ENCODE data around the gene MYG1.

MYG1 gene

GRCh38 chr12:53265783-53266182, 33.7 kb upstream of the MYG1 start:
- no peaks in the 10 kb centered on the region for H3K36me3 ChIP-seq (ENCODE audit: control insufficient read depth in 5 of 5, insufficient read depth in 5 of 5, low read length in 5 of 5)
- peaks cover 0 to 17% (median 11%) of the 10 kb centered on the region in 5 donors for H3K4me1 ChIP-seq (ENCODE audit: control insufficient read depth in 5 of 5, insufficient read depth in 5 of 5, low read length in 5 of 5)

GRCh38 chr12:53267306-53267998, 32.0 kb upstream of the MYG1 start:
- no peaks in the 10 kb centered on the region for H3K9me3 ChIP-seq (ENCODE audit: control insufficient read depth in 5 of 5, low read length in 5 of 5)
- peak overlapping the region in 4 of 5 donors; percentile 58 to 84 (median 80) for H3K9ac ChIP-seq (ENCODE audit: low read length in 5 of 5)
- peak overlapping the region; percentile 46 for H3K27ac ChIP-seq (ENCODE audit: low read depth, low read length)
- peaks cover 0 to 2% (median 0%) of the 10 kb centered on the region in 5 donors for H3K27me3 ChIP-seq (ENCODE audit: control insufficient read depth in 5 of 5, insufficient read depth in 4 of 5, low read length in 5 of 5)
- peaks cover 0 to 17% (median 11%) of the 10 kb centered on the region in 5 donors for H3K4me1 ChIP-seq (ENCODE audit: control insufficient read depth in 5 of 5, insufficient read depth in 5 of 5, low read length in 5 of 5)
- peak overlapping the region; percentile 78 to 87 (median 81) for H3K4me3 ChIP-seq (ENCODE audit: low read depth in 1 of 5, low read length in 5 of 5)
- no peaks in the 10 kb centered on the region for H3K36me3 ChIP-seq (ENCODE audit: control insufficient read depth in 5 of 5, insufficient read depth in 5 of 5, low read length in 5 of 5)

More at GRCh38 chr12:53265783-53266182, 33.7 kb upstream of the MYG1 start:
- peaks cover 0 to 2% (median 0%) of the 10 kb centered on the region in 5 donors for H3K27me3 ChIP-seq (ENCODE audit: control insufficient read depth in 5 of 5, insufficient read depth in 4 of 5, low read length in 5 of 5)
- H3K9ac ChIP-seq (ENCODE audit: low read length in 5 of 5), result no peak overlapping the region
- no peak overlapping the region for H3K4me3 ChIP-seq (ENCODE audit: low read depth in 1 of 5, low read length in 5 of 5)
- H3K9me3 ChIP-seq (ENCODE audit: control insufficient read depth in 5 of 5, low read length in 5 of 5), result no peaks in the 10 kb centered on the region
- H3K27ac ChIP-seq (ENCODE audit: low read depth, low read length), result no peak overlapping the region

GRCh38 chr12:53267999-53268629, 31.4 kb upstream of the MYG1 start, which contains the start of gene ESPL1:
Gene ESPL1 (plus strand): TSS chr12:53268299. CDS start chr12:53268767, 468 bp downstream.
- Histone ChIP-seq H3K4me3 (ENCODE audit: low read depth in 1 of 5, low read length in 5 of 5) (peak within 1 kb of the TSS; percentile 78 to 87 (median 81)), H3K9me3 (ENCODE audit: control insufficient read depth in 5 of 5, low read length in 5 of 5) (no peaks in the 10 kb centered on the region), H3K36me3 (ENCODE audit: control insufficient read depth in 5 of 5, insufficient read depth in 5 of 5, low read length in 5 of 5) (no peaks in the 10 kb centered on the region), H3K27ac (ENCODE audit: low read depth, low read length) (peak within 1 kb of the TSS; percentile 46), H3K9ac (ENCODE audit: low read length in 5 of 5) (peak within 1 kb of the TSS in 4 of 5 donors; percentile 58 to 84 (median 80)), H3K27me3 (ENCODE audit: control insufficient read depth in 5 of 5, insufficient read depth in 4 of 5, low read length in 5 of 5) (peaks cover 0 to 2% (median 0%) of the 10 kb centered on the region in 5 donors), H3K4me1 (ENCODE audit: control insufficient read depth in 5 of 5, insufficient read depth in 5 of 5, low read length in 5 of 5) (peaks cover 0 to 17% (median 11%) of the 10 kb centered on the region in 5 donors)

GRCh38 chr12:53268630-53269562, 30.6 kb upstream of the MYG1 start:
- Histone ChIP-seq H3K4me1 (ENCODE audit: control insufficient read depth in 5 of 5, insufficient read depth in 5 of 5, low read length in 5 of 5) (peaks cover 0 to 17% (median 11%) of the 10 kb centered on the region in 5 donors), H3K9ac (ENCODE audit: low read length in 5 of 5) (peak overlapping the region in 4 of 5 donors; percentile 58 to 84 (median 80)), H3K36me3 (ENCODE audit: control insufficient read depth in 5 of 5, insufficient read depth in 5 of 5, low read length in 5 of 5) (no peaks in the 10 kb centered on the region), H3K27ac (ENCODE audit: low read depth, low read length) (peak overlapping the region; percentile 46), H3K27me3 (ENCODE audit: control insufficient read depth in 5 of 5, insufficient read depth in 4 of 5, low read length in 5 of 5) (peaks cover 0 to 2% (median 0%) of the 10 kb centered on the region in 5 donors), H3K9me3 (ENCODE audit: control insufficient read depth in 5 of 5, low read length in 5 of 5) (no peaks in the 10 kb centered on the region), H3K4me3 (ENCODE audit: low read depth in 1 of 5, low read length in 5 of 5) (peak overlapping the region; percentile 64 to 87 (median 80))

GRCh38 chr12:53274445-53274844, 25.1 kb upstream of the MYG1 start:
- Histone ChIP-seq H3K4me1 (ENCODE audit: control insufficient read depth in 5 of 5, insufficient read depth in 5 of 5, low read length in 5 of 5) (peaks cover 0 to 2% (median 0%) of the 10 kb centered on the region in 5 donors), H3K27ac (ENCODE audit: low read depth, low read length) (no peak overlapping the region), H3K27me3 (ENCODE audit: control insufficient read depth in 5 of 5, insufficient read depth in 4 of 5, low read length in 5 of 5) (peaks cover 0 to 2% (median 0%) of the 10 kb centered on the region in 5 donors), H3K9me3 (ENCODE audit: control insufficient read depth in 5 of 5, low read length in 5 of 5) (no peaks in the 10 kb centered on the region), H3K36me3 (ENCODE audit: control insufficient read depth in 5 of 5, insufficient read depth in 5 of 5, low read length in 5 of 5) (no peaks in the 10 kb centered on the region), H3K9ac (ENCODE audit: low read length in 5 of 5) (no peak overlapping the region), H3K4me3 (ENCODE audit: low read depth in 1 of 5, low read length in 5 of 5) (no peak overlapping the region)

GRCh38 chr12:53276511-53276910, 23.0 kb upstream of the MYG1 start:
- no peaks in the 10 kb centered on the region for H3K36me3 ChIP-seq (ENCODE audit: control insufficient read depth in 5 of 5, insufficient read depth in 5 of 5, low read length in 5 of 5)
- no peaks in the 10 kb centered on the region for H3K27me3 ChIP-seq (ENCODE audit: control insufficient read depth in 5 of 5, insufficient read depth in 4 of 5, low read length in 5 of 5)
- no peak overlapping the region for H3K27ac ChIP-seq (ENCODE audit: low read depth, low read length)
- H3K9ac ChIP-seq (ENCODE audit: low read length in 5 of 5), result no peak overlapping the region
- H3K9me3 ChIP-seq (ENCODE audit: control insufficient read depth in 5 of 5, low read length in 5 of 5), result no peaks in the 10 kb centered on the region
- H3K4me1 ChIP-seq (ENCODE audit: control insufficient read depth in 5 of 5, insufficient read depth in 5 of 5, low read length in 5 of 5), result peaks cover 0 to 5% (median 0%) of the 10 kb centered on the region in 5 donors
- H3K4me3 ChIP-seq (ENCODE audit: low read depth in 1 of 5, low read length in 5 of 5), result no peak overlapping the region

- Histone ChIP-seq H3K4me1 (ENCODE audit: control insufficient read depth in 5 of 5, insufficient read depth in 5 of 5, low read length in 5 of 5) (peaks cover 0 to 5% (median 0%) of the 10 kb centered on the region in 5 donors), H3K36me3 (ENCODE audit: control insufficient read depth in 5 of 5, insufficient read depth in 5 of 5, low read length in 5 of 5) (no peaks in the 10 kb centered on the region), H3K27me3 (ENCODE audit: control insufficient read depth in 5 of 5, insufficient read depth in 4 of 5, low read length in 5 of 5) (no peaks in the 10 kb centered on the region)
Measured at GRCh38 chr12:53277981-53278380, 21.5 kb upstream of the MYG1 start.

GRCh38 chr12:53279283-53279869, 20.1 kb upstream of the MYG1 start:
- no peaks in the 10 kb centered on the region for H3K9me3 ChIP-seq (ENCODE audit: control insufficient read depth in 5 of 5, low read length in 5 of 5)

More at GRCh38 chr12:53277981-53278380, 21.5 kb upstream of the MYG1 start:
- H3K9me3 ChIP-seq (ENCODE audit: control insufficient read depth in 5 of 5, low read length in 5 of 5), result no peaks in the 10 kb centered on the region
- H3K4me3 ChIP-seq (ENCODE audit: low read depth in 1 of 5, low read length in 5 of 5), result no peak overlapping the region
- no peak overlapping the region for H3K27ac ChIP-seq (ENCODE audit: low read depth, low read length)
- H3K9ac ChIP-seq (ENCODE audit: low read length in 5 of 5), result no peak overlapping the region

GRCh38 chr12:53279888-53280498, 19.5 kb upstream of the MYG1 start:
- Histone ChIP-seq H3K36me3 (ENCODE audit: control insufficient read depth in 5 of 5, insufficient read depth in 5 of 5, low read length in 5 of 5) (no peaks in the 10 kb centered on the region), H3K4me1 (ENCODE audit: control insufficient read depth in 5 of 5, insufficient read depth in 5 of 5, low read length in 5 of 5) (peaks cover 0 to 5% (median 0%) of the 10 kb centered on the region in 5 donors), H3K9ac (ENCODE audit: low read length in 5 of 5) (no peak overlapping the region), H3K4me3 (ENCODE audit: low read depth in 1 of 5, low read length in 5 of 5) (no peak overlapping the region), H3K27ac (ENCODE audit: low read depth, low read length) (no peak overlapping the region), H3K9me3 (ENCODE audit: control insufficient read depth in 5 of 5, low read length in 5 of 5) (no peaks in the 10 kb centered on the region), H3K27me3 (ENCODE audit: control insufficient read depth in 5 of 5, insufficient read depth in 4 of 5, low read length in 5 of 5) (no peaks in the 10 kb centered on the region)

More at GRCh38 chr12:53279283-53279869, 20.1 kb upstream of the MYG1 start:
- Histone ChIP-seq H3K27ac (ENCODE audit: low read depth, low read length) (no peak overlapping the region), H3K9ac (ENCODE audit: low read length in 5 of 5) (no peak overlapping the region), H3K4me3 (ENCODE audit: low read depth in 1 of 5, low read length in 5 of 5) (no peak overlapping the region), H3K27me3 (ENCODE audit: control insufficient read depth in 5 of 5, insufficient read depth in 4 of 5, low read length in 5 of 5) (no peaks in the 10 kb centered on the region), H3K4me1 (ENCODE audit: control insufficient read depth in 5 of 5, insufficient read depth in 5 of 5, low read length in 5 of 5) (peaks cover 0 to 5% (median 0%) of the 10 kb centered on the region in 5 donors), H3K36me3 (ENCODE audit: control insufficient read depth in 5 of 5, insufficient read depth in 5 of 5, low read length in 5 of 5) (no peaks in the 10 kb centered on the region)
